SK-N-SH (cell line): ENCODE results near the gene ATP11C. TPM values are rescaled to one million over a fixed set of nuclear protein-coding genes. Genes with fewer than 3 reads are reported as not detected.

Experiments
- CTCF ChIA-PET: fragments of 300-600, 350-600 bp; formaldehyde crosslinking; extraction: SDS; loops from one replicate; lab custom pipeline; 2021; lab: Yijun Ruan, JAX
- POLR2A ChIA-PET: fragments of 350-600 bp; sonication (Branson Sonifier 250); formaldehyde crosslinking; extraction: SDS; loops from one replicate; lab custom pipeline; 2020; ENCODE audit warnings: antibody characterized with exemption, inconsistent platforms; lab: Yijun Ruan, JAX
- DNase-seq: peaks from one replicate; pipeline ENCODE4 v3.0.0; 2012
- H2AFZ ChIP-seq: fragments of 200-600 bp; sonication (generic); 2 replicates; pipeline ENCODE4 v1.8.1; 2016; ENCODE audit warnings: antibody characterized with exemption, mild to moderate bottlenecking, low read depth
- H3F3A ChIP-seq: fragments of 200-600 bp; sonication (generic); replicated peaks from 2 replicates; pipeline ENCODE3; 2016; ENCODE audit warnings: antibody characterized with exemption, mild to moderate bottlenecking; ENCODE audit not compliant: insufficient read depth
- H3K27ac ChIP-seq, 2 experiments: fragments of 200-500 bp in 1 of 2; fragments of 200-600 bp in 1 of 2; sonication (Bioruptor generic) in 1 of 2; sonication (generic), shearing (Covaris generic) in 1 of 2; 2 replicates each; pipeline versions ENCODE4 v1.5.1 to v1.6.1; 2014 to 2016; ENCODE audit warnings: low read depth in 2 of 2, inconsistent platforms in 1 of 2, low read length in 1 of 2, mild to moderate bottlenecking in 1 of 2, mixed read lengths in 1 of 2
- H3K27me3 ChIP-seq: fragments of 200-600 bp; sonication (generic), shearing (Covaris generic); 2 replicates; pipeline ENCODE4 v1.6.1; 2016; ENCODE audit warnings: mixed run types; ENCODE audit not compliant: insufficient read depth
- H3K36me3 ChIP-seq, 2 experiments: fragments of 200-500 bp in 1 of 2; fragments of 200-600 bp in 1 of 2; sonication (Bioruptor generic) in 1 of 2; sonication (generic) in 1 of 2; replicated peaks in 1 of 2; 2 replicates each; pipeline versions ENCODE3 to v1.5.1; 2014 to 2016; ENCODE audit warnings: low read length in 1 of 2, mild to moderate bottlenecking in 1 of 2; ENCODE audit not compliant: insufficient read depth in 2 of 2, control insufficient read depth in 1 of 2
- H3K4me1 ChIP-seq, 2 experiments: fragments of 200-500 bp in 1 of 2; fragments of 200-600 bp in 1 of 2; sonication (Bioruptor generic) in 1 of 2; sonication (generic), shearing (Covaris generic) in 1 of 2; 2 replicates each; pipeline versions ENCODE4 v1.5.1 to v1.6.1; 2014 to 2016; ENCODE audit warnings: low read depth in 1 of 2, low read length in 1 of 2, mixed run types in 1 of 2; ENCODE audit not compliant: insufficient read depth in 2 of 2, control insufficient read depth in 1 of 2
- H3K4me2 ChIP-seq: fragments of 200-600 bp; sonication (generic), shearing (Covaris generic); 2 replicates; pipeline ENCODE4 v1.6.1; 2017; ENCODE audit warnings: mixed run types
- H3K4me3 ChIP-seq, 2 experiments: fragments of 200-500 bp in 1 of 2; fragments of 200-600 bp in 1 of 2; sonication (Bioruptor generic) in 1 of 2; sonication (generic), shearing (Covaris generic) in 1 of 2; 2 replicates each; pipeline versions ENCODE4 v1.5.1 to v1.8.1; 2014 to 2016; ENCODE audit warnings: low read depth in 2 of 2, inconsistent platforms in 1 of 2, low read length in 1 of 2, mild to moderate bottlenecking in 1 of 2, mixed read lengths in 1 of 2, moderate library complexity in 1 of 2
- H3K79me2 ChIP-seq: fragments of 200-600 bp; sonication (generic); 2 replicates; pipeline ENCODE4 v1.8.1; 2017; ENCODE audit warnings: mild to moderate bottlenecking; ENCODE audit not compliant: insufficient read depth
- H3K9ac ChIP-seq: fragments of 200-600 bp; sonication (generic); 2 replicates; pipeline ENCODE4 v1.6.1; 2017; ENCODE audit warnings: mixed run types
- H3K9me2 ChIP-seq: fragments of 200-600 bp; sonication (generic); 2 replicates; pipeline ENCODE4 v1.6.1; 2017; ENCODE audit warnings: mixed run types
- H3K9me3 ChIP-seq: fragments of 200-600 bp; sonication (generic); 2 replicates; pipeline ENCODE4 v1.6.1; 2017; ENCODE audit warnings: mixed run types, mild to moderate bottlenecking, moderate library complexity
- H4K20me1 ChIP-seq: fragments of 200-600 bp; sonication (generic); 2 replicates; pipeline ENCODE4 v1.6.1; 2017; ENCODE audit warnings: mild to moderate bottlenecking, mixed run types; ENCODE audit not compliant: insufficient read depth
- FOXM1 ChIP-seq: IDR thresholded peaks from 2 replicates; pipeline ENCODE4 v1.4.0; 2012; ENCODE audit warnings: low read depth, mild to moderate bottlenecking
- GABPA ChIP-seq: IDR thresholded peaks from 2 replicates; pipeline ENCODE4 v1.4.0; 2012; ENCODE audit warnings: low read depth, mild to moderate bottlenecking
- GATA2 ChIP-seq: sonication (generic); formaldehyde crosslinking; IDR thresholded peaks from 2 replicates; pipeline ENCODE4 v1.5.0; 2020; ENCODE audit warnings: mild to moderate bottlenecking, missing genetic modification reagents
- JUND ChIP-seq: IDR thresholded peaks from 2 replicates; pipeline ENCODE4 v1.4.0; 2012
- MEF2A ChIP-seq: IDR thresholded peaks from 2 replicates; pipeline ENCODE4 v1.4.0; 2012; ENCODE audit warnings: low read depth, borderline replicate concordance
- MXI1 ChIP-seq: IDR thresholded peaks from 2 replicates; pipeline ENCODE4 v1.6.1; 2012; ENCODE audit warnings: mild to moderate bottlenecking, low read depth, low read length, improper control_type of control experiment
- NRF1 ChIP-seq: IDR thresholded peaks from 2 replicates; pipeline ENCODE4 v1.6.1; 2012; ENCODE audit warnings: low read depth, mild to moderate bottlenecking, low read length
- RAD21 ChIP-seq: IDR thresholded peaks from 2 replicates; pipeline ENCODE4 v1.6.1; 2012; ENCODE audit warnings: mild to moderate bottlenecking, low read length
- RFX5 ChIP-seq: IDR thresholded peaks from 2 replicates; pipeline ENCODE4 v1.6.1; 2012; ENCODE audit warnings: mild to moderate bottlenecking, improper control_type of control experiment, low read length
- RXRA ChIP-seq: IDR thresholded peaks from 2 replicates; pipeline ENCODE4 v1.4.0; 2012; ENCODE audit warnings: low read depth, mild to moderate bottlenecking, borderline replicate concordance
- SIN3A ChIP-seq: IDR thresholded peaks from 2 replicates; pipeline ENCODE4 v1.6.1; 2012; ENCODE audit warnings: low read depth, mild to moderate bottlenecking, low read length, moderate library complexity, borderline replicate concordance
- SMC3 ChIP-seq: IDR thresholded peaks from 2 replicates; pipeline ENCODE4 v1.6.1; 2012; ENCODE audit warnings: low read depth, low read length, improper control_type of control experiment
- TCF12 ChIP-seq: IDR thresholded peaks from 2 replicates; pipeline ENCODE4 v1.4.0; 2012
- TEAD4 ChIP-seq: IDR thresholded peaks from 2 replicates; pipeline ENCODE4 v1.4.0; 2012; ENCODE audit warnings: mild to moderate bottlenecking, borderline replicate concordance; ENCODE audit not compliant: insufficient read depth
- YY1 ChIP-seq: IDR thresholded peaks from 2 replicates; pipeline ENCODE4 v1.4.0; 2012; ENCODE audit warnings: low read depth, mild to moderate bottlenecking
- WGBS: methylation state at CpG from one replicate; pipeline ENCODE4 v1.1.6; 2017; ENCODE audit warnings: low lambda C conversion rate; 5-methylcytosine and 5-hydroxymethylcytosine counted together
- polyA plus RNA-seq, 3 experiments: library from polyadenylated mRNA; depleted of rRNA; stranded (reverse); fragments of >200 nt; gene quantifications; 2 replicates each; pipeline ENCODE4 v1.2.3, GENCODE V29; 2012
- TF ChIP-seq, protein P1 (sequence below): IDR thresholded peaks from 2 replicates; pipeline ENCODE4 v1.6.1; 2012; ENCODE audit warnings: mild to moderate bottlenecking, low read depth, low read length, moderate library complexity
- TF ChIP-seq, protein P2 (sequence below): IDR thresholded peaks from 2 replicates; pipeline ENCODE4 v1.4.0; 2012; ENCODE audit warnings: low read depth, borderline replicate concordance
- TF ChIP-seq, protein P3 (sequence below): fragments of 150-350 bp; IDR thresholded peaks from 2 replicates; pipeline ENCODE4 v1.6.1; 2016; ENCODE audit warnings: mild to moderate bottlenecking, low read depth, low read length
- TF ChIP-seq, protein P4 (sequence below): IDR thresholded peaks from 2 replicates; pipeline ENCODE4 v1.4.0; 2012; ENCODE audit warnings: low read depth
- TF ChIP-seq, protein P5 (sequence below): fragments of 150-350 bp; IDR thresholded peaks from 2 replicates; pipeline ENCODE4 v1.6.1; 2017; ENCODE audit warnings: antibody characterized with exemption, low read length, low read depth, borderline replicate concordance
- TF ChIP-seq, protein P6 (sequence below): IDR thresholded peaks from 2 replicates; pipeline ENCODE4 v1.4.0; 2012; ENCODE audit warnings: low read depth, borderline replicate concordance

ATP11C gene
- polyA plus RNA-seq, 1 of the 3 experiments (the other 2 are of a cell fraction), result 18.5 TPM

DNA sequence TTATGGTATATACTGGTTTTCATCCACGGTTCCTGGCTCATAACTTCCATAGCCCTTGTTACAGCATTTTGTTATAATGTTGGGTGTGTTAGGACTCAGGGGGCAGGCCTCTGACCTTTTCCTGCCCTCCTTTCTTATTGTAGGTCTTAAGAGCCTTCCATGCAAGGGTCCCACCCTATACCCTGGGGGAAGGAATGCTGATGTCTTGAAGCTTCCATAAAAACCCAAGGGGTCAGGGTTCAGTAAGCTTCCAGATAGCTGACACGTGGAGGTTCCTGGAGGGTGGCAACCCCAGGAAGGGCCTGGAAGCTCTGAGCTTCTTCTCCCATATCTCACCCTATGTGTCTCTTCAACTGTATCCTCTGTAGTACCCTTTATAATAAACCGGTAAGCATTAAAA is 29.6 kb downstream of the ATP11C start:
- Histone ChIP-seq H3K79me2 (peaks cover 68% of the 10 kb centered on the region), H3K27ac (no peak overlapping the region), H3K4me3 (no peak overlapping the region), H3K27me3 (no peaks in the 10 kb centered on the region), H3K4me1 (no peaks in the 10 kb centered on the region), H3K9me2 (no peaks in the 10 kb centered on the region), H3K9me3 (no peaks in the 10 kb centered on the region), H3F3A (no peaks in the 10 kb centered on the region), H3K36me3 (no peaks in the 10 kb centered on the region), H4K20me1 (0 out of 2 replicates have a peak, but pooled peaks cover 6% of the 10 kb centered on the region), H2AFZ (no peak overlapping the region), H3K9ac (no peak overlapping the region), H3K4me2 (no peak overlapping the region)
- POLR2A ChIA-PET, result no interaction called here
- no peak for DNase-seq
- no peak for TF ChIP-seq NRF1
- no peak for TF ChIP-seq GABPA
- TF ChIP-seq, protein P1, sequence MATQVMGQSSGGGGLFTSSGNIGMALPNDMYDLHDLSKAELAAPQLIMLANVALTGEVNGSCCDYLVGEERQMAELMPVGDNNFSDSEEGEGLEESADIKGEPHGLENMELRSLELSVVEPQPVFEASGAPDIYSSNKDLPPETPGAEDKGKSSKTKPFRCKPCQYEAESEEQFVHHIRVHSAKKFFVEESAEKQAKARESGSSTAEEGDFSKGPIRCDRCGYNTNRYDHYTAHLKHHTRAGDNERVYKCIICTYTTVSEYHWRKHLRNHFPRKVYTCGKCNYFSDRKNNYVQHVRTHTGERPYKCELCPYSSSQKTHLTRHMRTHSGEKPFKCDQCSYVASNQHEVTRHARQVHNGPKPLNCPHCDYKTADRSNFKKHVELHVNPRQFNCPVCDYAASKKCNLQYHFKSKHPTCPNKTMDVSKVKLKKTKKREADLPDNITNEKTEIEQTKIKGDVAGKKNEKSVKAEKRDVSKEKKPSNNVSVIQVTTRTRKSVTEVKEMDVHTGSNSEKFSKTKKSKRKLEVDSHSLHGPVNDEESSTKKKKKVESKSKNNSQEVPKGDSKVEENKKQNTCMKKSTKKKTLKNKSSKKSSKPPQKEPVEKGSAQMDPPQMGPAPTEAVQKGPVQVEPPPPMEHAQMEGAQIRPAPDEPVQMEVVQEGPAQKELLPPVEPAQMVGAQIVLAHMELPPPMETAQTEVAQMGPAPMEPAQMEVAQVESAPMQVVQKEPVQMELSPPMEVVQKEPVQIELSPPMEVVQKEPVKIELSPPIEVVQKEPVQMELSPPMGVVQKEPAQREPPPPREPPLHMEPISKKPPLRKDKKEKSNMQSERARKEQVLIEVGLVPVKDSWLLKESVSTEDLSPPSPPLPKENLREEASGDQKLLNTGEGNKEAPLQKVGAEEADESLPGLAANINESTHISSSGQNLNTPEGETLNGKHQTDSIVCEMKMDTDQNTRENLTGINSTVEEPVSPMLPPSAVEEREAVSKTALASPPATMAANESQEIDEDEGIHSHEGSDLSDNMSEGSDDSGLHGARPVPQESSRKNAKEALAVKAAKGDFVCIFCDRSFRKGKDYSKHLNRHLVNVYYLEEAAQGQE, result no peak
- TF ChIP-seq GATA2, result no peak
- no peak for TF ChIP-seq YY1
- TF ChIP-seq TEAD4, result no peak
- TF ChIP-seq SMC3, result no peak
- TF ChIP-seq MXI1, result no peak
- TF ChIP-seq RAD21, result no peak
- no peak for TF ChIP-seq JUND
- TF ChIP-seq TCF12, result no peak
- 57% methylated on average over 3 of the region's 3 CpGs for WGBS
- CTCF ChIA-PET, result interaction anchor here (1.0 kb wide), 1 partner anchor 11 kb away, joined by 3 read pairs; no protein-coding TSS in a partner anchor

DNA sequence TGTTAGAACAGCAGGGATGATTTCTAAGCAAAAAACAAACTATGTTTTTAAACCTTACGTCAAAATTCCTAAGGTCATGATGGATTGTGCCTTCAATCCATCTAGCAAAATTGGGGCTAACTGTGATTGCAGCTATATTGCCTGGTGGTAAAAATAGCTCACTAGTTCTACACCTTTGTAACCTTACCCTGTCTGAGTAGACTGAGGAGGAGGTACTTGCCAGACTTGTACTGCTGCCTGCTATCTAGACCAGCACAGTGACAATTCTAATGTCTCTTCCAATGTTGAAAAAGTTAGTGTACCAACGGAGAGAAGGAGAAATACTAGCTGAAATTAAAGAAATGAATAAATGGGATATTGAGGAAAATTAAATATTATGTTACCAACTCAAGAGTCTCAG is 30.3 kb downstream of the ATP11C start:
- Histone ChIP-seq H3K4me3 (no peak overlapping the region), H2AFZ (no peak overlapping the region), H3K79me2 (peaks cover 69% of the 10 kb centered on the region), H4K20me1 (0 out of 2 replicates have a peak, but pooled peaks cover 6% of the 10 kb centered on the region), H3K4me1 (no peaks in the 10 kb centered on the region), H3K9ac (no peak overlapping the region), H3K36me3 (no peaks in the 10 kb centered on the region), H3K9me2 (no peaks in the 10 kb centered on the region), H3F3A (no peaks in the 10 kb centered on the region), H3K9me3 (no peaks in the 10 kb centered on the region), H3K27me3 (no peaks in the 10 kb centered on the region), H3K27ac (no peak overlapping the region), H3K4me2 (no peak overlapping the region)
- no peak for DNase-seq
- 52% methylated on average over 2 of the region's 2 CpGs for whole genome bisulfite sequencing
- CTCF ChIA-PET, result interaction anchor here (1.0 kb wide), 1 partner anchor 11 kb away, joined by 3 read pairs; no protein-coding TSS in a partner anchor
- POLR2A ChIA-PET, result no interaction called here
- TF ChIP-seq SIN3A, result no peak
- TF ChIP-seq RFX5, result no peak
- TF ChIP-seq, protein P2, sequence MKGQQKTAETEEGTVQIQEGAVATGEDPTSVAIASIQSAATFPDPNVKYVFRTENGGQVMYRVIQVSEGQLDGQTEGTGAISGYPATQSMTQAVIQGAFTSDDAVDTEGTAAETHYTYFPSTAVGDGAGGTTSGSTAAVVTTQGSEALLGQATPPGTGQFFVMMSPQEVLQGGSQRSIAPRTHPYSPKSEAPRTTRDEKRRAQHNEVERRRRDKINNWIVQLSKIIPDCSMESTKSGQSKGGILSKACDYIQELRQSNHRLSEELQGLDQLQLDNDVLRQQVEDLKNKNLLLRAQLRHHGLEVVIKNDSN, result no peak
- no peak for TF ChIP-seq GABPA
- no peak for TF ChIP-seq TCF12
- TF ChIP-seq, protein P3, sequence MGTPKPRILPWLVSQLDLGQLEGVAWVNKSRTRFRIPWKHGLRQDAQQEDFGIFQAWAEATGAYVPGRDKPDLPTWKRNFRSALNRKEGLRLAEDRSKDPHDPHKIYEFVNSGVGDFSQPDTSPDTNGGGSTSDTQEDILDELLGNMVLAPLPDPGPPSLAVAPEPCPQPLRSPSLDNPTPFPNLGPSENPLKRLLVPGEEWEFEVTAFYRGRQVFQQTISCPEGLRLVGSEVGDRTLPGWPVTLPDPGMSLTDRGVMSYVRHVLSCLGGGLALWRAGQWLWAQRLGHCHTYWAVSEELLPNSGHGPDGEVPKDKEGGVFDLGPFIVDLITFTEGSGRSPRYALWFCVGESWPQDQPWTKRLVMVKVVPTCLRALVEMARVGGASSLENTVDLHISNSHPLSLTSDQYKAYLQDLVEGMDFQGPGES, result no peak
- TF ChIP-seq RXRA, result no peak
- TF ChIP-seq, protein P4, sequence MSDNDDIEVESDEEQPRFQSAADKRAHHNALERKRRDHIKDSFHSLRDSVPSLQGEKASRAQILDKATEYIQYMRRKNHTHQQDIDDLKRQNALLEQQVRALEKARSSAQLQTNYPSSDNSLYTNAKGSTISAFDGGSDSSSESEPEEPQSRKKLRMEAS, result no peak
- no peak for TF ChIP-seq MEF2A
- no peak for TF ChIP-seq FOXM1
- TF ChIP-seq, protein P5, sequence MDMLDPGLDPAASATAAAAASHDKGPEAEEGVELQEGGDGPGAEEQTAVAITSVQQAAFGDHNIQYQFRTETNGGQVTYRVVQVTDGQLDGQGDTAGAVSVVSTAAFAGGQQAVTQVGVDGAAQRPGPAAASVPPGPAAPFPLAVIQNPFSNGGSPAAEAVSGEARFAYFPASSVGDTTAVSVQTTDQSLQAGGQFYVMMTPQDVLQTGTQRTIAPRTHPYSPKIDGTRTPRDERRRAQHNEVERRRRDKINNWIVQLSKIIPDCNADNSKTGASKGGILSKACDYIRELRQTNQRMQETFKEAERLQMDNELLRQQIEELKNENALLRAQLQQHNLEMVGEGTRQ, result no peak
- TF ChIP-seq, protein P6, sequence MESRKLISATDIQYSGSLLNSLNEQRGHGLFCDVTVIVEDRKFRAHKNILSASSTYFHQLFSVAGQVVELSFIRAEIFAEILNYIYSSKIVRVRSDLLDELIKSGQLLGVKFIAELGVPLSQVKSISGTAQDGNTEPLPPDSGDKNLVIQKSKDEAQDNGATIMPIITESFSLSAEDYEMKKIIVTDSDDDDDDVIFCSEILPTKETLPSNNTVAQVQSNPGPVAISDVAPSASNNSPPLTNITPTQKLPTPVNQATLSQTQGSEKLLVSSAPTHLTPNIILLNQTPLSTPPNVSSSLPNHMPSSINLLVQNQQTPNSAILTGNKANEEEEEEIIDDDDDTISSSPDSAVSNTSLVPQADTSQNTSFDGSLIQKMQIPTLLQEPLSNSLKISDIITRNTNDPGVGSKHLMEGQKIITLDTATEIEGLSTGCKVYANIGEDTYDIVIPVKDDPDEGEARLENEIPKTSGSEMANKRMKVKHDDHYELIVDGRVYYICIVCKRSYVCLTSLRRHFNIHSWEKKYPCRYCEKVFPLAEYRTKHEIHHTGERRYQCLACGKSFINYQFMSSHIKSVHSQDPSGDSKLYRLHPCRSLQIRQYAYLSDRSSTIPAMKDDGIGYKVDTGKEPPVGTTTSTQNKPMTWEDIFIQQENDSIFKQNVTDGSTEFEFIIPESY, result no peak
